ENCODE data around the gene PRICKLE2.

DNA sequence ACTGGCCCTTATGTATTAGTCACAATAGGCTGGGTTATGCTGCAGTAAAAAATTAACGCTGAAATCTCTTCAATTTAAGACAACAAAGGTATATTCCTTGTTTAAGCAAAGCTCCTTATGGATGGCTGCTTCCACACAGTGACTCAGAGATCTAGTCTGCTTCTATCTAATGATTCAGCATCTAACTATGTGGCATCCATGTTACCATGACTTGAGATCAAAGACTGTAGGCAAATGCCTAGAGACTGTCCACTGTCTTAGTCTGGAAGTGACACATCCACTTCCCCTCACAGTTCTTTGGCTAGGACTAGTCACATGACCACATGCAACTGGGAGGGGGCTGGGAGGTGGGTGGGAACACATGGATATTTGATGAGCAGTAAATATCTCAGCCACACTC is 140.6 kb downstream of the PRICKLE2 start:
- TF ChIP-seq, protein P1, sequence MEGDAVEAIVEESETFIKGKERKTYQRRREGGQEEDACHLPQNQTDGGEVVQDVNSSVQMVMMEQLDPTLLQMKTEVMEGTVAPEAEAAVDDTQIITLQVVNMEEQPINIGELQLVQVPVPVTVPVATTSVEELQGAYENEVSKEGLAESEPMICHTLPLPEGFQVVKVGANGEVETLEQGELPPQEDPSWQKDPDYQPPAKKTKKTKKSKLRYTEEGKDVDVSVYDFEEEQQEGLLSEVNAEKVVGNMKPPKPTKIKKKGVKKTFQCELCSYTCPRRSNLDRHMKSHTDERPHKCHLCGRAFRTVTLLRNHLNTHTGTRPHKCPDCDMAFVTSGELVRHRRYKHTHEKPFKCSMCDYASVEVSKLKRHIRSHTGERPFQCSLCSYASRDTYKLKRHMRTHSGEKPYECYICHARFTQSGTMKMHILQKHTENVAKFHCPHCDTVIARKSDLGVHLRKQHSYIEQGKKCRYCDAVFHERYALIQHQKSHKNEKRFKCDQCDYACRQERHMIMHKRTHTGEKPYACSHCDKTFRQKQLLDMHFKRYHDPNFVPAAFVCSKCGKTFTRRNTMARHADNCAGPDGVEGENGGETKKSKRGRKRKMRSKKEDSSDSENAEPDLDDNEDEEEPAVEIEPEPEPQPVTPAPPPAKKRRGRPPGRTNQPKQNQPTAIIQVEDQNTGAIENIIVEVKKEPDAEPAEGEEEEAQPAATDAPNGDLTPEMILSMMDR (IDR thresholded peaks at IDR 0.05) = no peak
- TF ChIP-seq POLR2AphosphoS5 (IDR thresholded peaks at IDR 0.05; ENCODE audit: low read depth, low read length) = no peak
